HG03439 (cell line): ENCODE measurements around the gene CLTC.
"Not testable (repeated sequence)": the region's sequence is repeated elsewhere in the genome, so short reads cannot be mapped to it uniquely, and the experiment has no call there.

Experiments used
- ATAC-seq: cut with Tn5 transposase; IDR thresholded peaks from one replicate; pipeline ENCODE4 v1.9.1; 2021; ENCODE audit warnings: mild to moderate bottlenecking, moderate library complexity; ENCODE audit not compliant: unreplicated experiment

The CLTC gene

DNA sequence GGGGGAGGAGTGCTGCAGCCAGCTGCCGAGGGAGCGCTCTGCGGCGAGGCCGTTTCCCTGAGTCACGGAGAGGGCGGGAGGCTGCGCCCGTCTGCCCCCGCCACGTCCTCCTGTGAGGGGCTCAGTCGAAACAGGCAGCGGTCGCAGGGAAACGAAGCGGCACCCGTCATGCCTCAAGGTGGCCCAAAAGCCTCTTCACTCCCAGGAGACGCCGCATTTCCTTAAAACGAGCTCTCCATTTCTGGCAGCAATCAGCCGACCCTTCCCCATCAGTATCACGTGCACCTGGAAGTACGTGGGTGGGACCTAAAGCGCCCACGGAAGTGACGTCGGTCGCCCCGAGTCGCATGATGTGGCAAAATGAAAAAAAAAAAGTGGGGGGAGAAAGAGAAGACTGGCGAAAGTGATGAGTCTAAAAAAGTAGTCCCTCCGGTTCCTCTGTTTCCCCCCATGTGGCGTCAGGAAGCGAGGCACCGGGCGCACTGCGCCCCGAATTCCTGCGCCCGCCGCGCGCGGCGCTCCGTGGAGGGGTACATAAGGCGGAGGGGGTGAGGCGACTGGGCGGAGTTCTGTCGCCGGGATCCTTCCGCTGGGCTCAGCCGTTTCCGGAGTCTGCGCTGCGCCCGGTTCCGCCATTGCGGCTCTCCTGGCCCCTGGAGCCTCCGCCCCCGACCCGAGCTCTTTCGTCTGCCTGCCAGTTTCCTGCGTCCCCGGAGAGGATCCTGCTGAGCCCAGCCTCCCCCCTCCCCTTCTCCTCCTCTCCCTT is at the start of gene CLTC:
Gene CLTC, plus strand, starts transcription at position 598 of the 766 bp plus-strand sequence. CDS start 237 bp downstream, outside the sequence.
- ATAC-seq = peak; percentile 72

DNA sequence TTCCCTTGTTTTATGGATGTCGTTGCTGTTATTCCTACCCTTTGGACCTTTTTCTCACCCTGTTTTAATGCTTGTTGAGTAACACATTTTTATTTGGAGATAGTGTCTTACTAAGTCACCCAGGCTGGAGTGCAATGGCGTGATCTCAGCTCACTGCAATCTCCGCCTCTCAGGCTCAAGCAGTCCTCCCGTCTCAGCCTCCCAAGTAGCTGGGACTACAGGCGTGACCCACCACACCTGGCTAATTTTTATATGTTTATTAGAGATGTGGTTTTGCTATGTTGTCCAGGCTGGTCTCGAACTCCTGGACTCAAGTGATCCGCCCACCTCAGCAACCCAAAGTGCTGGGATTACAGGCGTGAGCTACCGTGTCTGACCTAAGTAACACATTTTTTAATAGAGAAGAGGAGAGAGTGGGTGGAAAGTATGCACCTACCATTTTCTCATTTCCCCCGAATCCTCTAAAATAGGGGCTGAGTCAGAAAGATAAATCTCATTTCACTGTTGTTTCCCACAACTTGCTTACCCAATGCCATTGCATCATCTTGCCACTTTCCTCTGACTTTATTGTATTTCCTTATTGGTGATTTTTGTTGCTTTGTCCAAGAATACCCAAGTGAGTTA is 47.3 kb upstream of the CLTC start:
- no peak for ATAC-seq

DNA sequence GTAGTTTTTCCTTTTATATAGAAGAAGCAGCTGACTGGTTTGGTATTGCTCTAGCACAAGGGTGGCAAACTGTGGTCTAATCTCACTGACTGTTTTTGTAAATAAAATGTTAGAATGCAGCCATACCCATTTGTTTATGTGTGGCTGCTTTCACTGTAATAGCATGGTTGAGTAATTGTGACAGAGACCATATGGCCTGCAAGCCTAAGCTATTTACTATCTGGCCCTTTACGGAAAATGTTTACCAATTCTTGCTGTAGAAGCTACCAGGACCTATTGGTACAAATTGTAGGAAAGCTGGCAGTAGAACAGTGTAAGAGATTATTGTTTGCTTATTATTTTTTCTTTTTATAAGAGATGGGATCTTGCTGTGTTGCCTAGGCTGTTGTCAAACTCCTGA is 35.5 kb upstream of the CLTC start:
- not testable (repeated sequence) for ATAC-seq

DNA sequence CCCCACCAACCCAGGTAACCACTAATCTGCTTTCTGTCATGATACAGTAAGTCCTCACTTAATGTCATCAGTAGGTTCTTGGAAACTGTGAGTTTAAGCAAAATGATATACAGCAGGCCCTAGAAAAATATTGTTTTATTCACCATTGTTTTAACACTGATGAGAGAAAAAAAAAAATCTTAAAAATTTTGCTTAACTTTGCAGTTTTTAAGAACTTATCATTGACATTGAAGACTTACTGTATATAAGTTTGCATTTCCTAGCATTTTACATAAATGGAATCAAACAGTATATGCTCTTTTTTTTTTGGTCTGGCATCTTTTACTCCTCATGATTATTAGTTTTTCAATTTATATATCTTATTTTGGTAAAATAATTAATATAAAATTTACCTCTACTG is 19.5 kb upstream of the CLTC start:
- ATAC-seq = no peak

DNA sequence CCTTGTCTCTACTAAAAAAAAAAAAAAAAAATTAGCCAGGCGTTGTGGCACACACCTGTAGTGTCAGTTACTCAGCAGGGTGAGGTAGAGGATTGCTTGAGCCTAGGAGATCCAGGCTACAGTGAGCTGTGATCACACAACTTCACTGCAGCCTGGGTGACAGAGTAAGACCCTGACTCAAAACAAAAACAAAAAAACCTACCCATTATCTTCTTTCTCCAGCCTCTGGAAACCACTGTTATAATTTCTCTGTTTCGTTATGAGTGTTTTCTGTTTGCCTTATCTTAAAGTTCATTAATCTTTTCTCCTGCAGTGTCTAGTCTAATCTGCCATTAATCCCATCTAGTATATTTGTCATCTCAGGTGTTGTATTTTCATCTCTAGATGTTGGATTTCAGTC is 18.6 kb upstream of the CLTC start:
- ATAC-seq = no peak

DNA sequence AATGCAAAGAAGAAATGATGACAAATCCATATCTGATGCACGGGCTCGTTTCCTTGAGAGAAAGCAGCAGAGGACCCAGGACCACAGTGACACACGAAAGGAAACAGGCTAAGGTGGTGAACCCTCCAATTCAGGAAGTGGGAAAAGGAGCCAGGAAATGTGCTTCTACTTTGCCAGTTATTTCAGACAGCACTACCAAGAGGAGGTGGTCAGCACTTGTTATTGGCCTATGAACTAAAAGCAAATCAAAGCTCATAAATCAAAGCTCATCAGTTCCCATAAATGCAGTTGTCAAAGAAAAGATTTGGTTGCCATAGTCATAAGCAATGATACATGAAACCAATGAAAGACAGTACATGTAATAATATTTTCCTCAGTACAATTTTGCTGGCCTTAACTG is 12.6 kb upstream of the CLTC start:
- ATAC-seq = no peak

DNA sequence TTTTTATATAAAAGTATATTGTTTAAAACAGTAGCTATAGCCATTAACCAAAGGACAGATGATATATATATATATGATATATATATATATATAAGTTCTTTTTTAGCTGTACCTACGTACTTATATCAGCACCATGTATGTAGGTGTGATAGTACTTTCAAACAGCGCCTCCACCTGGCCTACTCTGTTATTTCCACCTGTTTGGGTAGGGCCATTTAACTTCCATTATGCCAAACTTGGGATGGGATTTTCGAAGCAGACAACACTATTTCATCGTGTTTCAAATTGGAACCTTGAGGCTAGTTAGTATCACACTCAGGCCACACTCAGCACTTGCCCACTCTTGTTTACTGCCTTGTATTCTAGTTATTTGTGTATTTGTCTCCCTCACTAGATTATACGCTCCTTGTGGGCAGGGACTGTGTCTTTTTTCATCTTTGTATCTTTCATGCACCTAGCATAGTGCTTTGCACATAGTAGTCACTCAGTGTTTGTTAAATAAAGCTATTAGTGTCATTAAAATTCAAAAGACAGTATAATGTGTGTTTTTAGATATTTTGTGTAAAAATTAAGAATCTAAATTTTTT is 11.8 kb upstream of the CLTC start:
- ATAC-seq = no peak

DNA sequence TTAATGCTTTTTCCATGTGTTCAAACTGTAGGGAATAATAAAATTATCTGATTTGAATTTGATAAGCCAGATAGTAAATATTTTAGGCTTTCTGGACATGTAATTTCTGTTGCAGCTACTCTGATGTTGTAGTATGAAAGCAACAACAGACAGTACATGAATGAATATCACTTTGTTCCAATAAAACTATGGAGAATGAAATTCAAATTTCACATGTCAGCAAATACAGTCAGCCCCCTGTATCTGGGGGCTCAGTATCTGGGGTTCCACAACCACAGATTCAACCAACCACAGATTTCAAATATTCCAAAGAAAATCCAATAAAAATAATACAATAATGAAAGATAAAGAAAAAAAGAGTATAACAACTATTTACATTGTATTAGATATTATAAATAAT is 8.2 kb upstream of the CLTC start:
- no peak for ATAC-seq

DNA sequence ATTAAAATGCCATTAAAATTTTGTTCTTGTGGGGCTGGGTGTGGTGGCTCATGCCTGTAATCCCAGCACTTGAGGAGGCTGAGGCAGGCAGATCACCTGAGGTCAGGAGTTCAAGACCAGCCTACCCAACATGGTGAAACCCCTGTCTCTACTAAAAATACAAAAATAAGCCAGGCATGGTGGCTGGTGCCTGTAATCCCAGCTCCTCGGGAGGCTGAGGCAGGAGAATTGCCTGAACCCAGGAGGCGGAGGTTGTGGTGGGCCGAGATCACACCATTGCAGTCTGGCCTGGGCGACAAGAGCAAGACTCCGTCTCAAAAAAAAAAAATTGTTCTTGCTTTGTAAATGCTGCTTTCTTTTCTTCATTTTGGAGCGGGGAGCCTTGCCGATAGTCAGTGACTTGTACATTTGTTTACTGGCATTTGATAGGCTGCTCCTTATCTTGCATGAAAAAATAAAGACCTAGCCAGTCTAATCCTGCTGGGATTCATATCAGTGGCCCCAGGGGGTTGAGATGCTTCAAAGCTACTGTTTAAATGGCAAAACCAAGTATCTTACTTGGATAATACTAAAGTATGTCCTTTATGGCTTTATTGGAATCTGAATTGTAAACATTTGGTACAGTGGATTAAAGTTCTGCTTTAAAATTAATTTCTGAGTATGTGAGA is 3.3 kb upstream of the CLTC start:
- no peak for ATAC-seq

DNA sequence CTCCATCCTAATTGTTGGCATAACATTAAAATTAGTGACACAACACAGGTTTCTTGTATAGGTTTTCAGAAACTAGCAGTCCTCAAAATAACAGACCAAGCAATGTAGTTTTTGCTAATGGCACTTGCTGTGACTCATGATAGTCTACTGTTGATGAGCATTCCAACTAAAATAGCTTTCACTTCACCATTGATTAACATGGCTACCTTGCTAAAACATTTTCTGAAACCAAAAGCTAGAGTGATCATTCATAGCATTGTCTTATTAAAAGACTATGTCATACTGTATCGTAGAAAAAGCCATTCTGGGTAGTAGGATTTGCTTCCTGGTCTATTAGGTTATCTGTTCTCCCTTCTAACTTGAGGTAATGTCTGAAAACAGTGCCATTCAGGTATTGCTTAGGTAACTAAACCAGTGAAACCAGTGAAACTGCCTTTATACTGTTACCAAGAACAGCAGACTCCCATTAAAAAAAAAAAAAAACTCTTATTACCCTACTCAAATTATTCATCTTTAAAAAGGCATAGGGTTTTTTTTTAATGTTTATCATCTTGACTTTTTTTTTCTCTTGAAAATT is 2.5 kb upstream of the CLTC start:
- no peak for ATAC-seq

DNA sequence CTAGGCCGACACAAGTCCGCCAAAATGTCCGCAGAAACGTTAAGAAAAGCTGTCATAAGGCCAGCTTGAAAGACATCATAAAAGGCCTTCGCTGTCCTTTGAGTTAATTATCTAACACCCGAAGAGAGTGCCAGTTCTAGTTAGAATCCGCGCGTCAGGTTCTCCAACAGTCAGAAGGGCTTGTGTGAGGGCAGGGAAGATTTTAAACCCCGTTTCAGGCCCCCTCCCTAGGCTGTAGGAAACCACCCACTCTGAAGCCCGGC is 729 bp upstream of the CLTC start:
- ATAC-seq = no peak

DNA sequence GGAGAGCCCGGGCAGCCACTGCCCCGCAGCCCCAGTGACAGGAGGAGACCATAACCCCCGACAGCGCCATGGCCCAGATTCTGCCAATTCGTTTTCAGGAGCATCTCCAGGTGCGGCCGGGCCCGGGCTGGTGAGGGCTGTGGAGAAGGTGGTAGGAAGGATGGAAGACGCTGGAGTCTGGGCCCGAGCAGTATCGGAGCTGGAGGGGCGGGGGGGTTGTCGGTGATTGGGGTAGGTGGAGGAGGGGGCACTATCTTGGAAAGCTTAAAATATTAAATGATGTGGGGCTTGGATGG is 317 bp downstream of the CLTC start:
- ATAC-seq = no peak

DNA sequence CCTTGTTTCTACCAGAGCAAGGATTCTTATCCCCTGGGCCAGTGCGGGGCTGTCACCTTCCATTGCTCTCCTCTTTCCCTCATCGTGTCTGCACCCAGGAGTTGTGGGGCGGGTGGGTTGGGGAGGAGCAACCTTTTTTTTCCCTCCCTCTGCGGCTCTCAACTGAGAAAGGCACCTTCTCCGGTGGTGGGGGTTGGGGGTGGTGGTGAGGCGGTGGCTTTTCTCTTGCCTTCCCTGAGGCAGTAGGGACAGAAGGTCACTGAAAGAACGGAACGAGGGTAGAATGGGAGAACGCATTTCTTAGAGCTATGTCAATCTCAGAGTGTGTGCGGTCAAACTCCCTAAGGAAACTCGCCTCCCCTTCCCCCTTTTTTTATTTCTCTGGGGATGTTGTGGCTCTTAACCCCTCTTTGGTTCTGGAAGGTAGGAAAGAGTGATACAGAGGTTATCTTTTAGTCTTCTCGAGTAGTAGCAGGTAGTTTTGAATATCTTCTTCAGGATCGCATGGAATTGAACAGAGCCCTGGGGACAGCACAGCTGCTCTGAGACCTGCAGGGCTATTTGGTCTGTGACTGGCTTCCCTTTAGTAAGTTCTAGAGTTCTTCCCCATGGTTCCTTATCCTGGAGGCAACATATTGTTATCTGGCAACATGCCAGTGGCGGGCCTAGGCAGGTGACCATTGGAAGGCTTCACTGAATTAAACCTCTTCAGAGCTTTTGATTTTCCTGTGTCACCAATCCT is 994 bp downstream of the CLTC start:
- no peak for ATAC-seq

DNA sequence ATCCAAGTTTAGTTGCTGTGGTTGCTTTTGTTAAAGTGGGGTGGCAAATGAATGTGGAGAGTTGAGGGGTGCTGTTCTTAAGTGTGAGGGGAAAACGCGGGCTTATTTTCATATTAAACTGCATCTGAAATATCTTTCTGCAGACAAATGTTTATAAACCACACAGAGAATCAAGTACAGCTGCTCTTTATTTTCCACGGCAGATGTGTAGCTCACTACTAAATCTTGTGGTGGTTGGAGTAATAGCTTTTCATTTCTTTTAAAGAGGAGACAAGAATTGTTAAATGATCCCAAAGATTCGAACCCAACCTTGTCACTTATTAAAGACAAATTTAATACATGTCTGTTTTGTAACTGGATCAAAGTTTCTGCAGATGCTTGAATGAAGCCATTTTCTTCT is 2.1 kb downstream of the CLTC start:
- ATAC-seq = no peak

DNA sequence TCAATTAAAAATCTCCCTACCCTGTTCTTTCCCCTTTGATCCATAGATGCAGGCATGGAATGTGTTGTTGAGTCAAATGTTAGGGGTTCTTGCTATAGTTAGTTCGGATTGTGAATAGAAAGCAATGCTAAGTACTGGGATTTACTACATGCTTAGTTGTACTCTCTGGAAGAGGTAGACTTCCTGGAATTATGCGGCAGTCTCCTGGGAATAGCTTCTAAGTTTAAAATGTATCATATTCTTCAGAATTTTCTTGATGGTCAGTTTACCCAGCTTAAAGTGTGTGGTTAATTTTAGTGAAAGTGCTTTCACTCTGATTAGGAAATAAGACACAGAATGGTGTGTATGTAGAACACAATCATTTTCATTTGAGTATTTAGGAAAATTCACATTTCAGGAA is 3.5 kb downstream of the CLTC start:
- no peak for ATAC-seq

DNA sequence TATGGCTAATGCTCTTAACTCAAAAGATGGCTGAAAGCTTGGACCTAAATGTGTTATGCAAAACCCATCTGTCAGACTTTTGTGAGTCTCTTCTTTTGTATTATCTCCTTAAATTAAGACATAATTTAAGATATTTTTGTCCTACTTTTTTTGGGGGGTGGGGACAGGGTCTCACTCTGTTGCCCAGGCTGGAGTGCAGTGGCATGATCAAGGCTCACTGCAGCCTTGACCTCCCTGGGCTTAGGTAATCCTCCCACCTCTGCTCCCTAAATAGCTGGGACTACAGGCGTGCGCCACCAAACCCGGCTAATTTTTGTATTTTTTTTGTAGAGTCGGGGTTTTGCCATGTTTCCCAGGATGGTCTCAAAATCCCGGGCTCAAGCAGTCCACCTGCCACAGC is 7.1 kb downstream of the CLTC start:
- no peak for ATAC-seq

DNA sequence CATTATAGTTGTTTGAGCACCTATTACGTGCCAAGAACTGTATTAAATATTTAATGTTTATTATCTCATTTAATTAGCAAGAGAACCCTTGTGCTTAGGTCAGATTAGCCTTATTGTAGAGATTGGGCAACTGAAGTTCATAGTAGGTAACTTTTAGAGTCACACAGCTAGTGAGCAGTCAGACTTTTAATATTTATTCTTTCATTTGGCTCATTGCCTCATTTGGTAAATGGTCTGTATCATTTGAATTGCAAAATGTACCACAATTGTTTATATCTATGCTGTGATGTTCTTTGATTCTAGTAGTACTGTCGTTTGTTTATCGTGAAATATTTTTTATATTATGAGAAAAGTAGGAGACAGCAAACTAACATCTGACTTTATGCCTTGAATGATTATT is 7.6 kb downstream of the CLTC start:
- no peak for ATAC-seq

DNA sequence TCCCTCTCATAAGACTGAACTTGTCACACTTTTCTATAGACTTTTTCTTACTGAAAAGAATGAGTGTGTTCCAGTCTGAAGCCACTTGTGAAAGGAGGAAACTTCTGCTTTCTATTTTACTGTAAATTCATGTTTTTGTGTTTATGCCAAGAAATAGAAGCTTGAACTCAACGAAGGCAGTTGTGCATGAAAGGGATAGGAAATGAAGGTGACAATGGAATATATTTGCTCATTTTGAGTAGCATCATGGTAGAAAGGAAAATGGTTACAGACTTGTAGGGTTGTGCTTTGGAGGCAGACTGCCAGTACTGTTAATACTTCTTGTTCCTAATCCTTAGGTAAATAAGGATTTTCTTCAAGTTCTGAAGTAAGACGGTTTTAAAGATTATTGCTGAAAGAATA is 8.1 kb downstream of the CLTC start:
- ATAC-seq = no peak

DNA sequence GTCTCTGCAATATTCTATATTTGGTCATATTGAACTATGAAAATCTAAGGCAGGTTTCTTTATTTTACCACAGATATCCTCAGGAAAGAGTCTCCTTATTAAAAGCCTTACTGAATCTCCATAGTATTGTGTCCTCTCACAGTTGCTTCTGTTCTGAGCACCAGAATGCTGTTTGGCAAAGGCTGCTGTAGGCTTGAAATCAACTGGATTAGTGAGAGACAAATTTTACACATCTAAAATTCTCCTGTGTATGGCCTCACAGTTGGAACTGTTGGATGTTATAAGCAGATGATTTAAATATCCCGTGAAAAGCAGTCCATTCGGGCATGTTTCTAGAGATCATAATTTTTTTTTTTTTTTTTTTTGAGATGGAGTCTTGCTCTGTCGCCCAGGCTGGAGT is 9.5 kb downstream of the CLTC start:
- ATAC-seq = no peak

DNA sequence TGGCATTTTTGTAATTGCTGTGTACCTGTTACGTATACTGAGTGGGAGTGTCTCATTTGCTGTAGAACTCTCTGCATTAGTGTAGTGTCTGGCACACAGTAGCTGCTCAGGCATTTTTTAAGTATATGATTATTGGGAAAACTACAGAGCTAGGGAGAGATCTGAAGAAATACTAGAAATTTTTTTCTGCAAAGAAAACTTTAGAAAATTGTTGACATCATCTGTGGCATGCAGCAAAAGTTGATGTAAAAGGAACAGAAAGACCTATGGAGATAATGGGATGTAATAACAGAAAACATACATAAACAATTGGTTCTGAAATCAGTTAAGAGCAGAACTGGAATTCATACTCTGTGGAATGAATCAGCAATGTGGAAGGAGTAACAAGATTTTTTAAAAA is 11.6 kb downstream of the CLTC start:
- ATAC-seq = no peak

DNA sequence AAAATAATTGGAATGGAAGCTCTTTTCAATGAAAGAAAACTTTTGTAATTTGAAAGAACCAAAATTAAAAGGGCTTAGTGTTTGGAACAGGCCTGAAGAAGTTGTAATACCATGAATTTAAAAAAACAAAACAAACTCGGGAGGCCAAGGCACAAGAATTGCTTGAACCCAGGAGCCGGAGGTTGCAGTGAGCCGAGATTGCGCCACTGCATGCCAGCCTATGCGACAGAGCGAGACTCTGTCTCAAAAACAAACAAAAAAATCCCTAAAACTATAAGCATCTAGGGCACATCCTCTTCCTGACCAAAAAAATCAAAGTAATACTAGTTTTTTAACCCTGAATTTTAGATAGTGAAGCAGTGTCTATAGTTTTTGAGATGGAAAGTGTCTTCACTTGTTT is 12.7 kb downstream of the CLTC start:
- ATAC-seq = no peak
